GM21576 (cell line): ENCODE measurements around the gene PLXDC2.

ENCODE experiments used
- ATAC-seq: cut with Tn5 transposase; IDR thresholded peaks from one replicate; pipeline ENCODE4 v1.9.1; 2021; ENCODE audit warnings: mild to moderate bottlenecking, moderate library complexity; ENCODE audit not compliant: unreplicated experiment

The PLXDC2 gene

GRCh38 chr10:19815731-19816410 is 361 bp upstream of the PLXDC2 start:
- ATAC-seq = no peak

GRCh38 chr10:19817231-19817933 is 1.1 kb downstream of the PLXDC2 start:
- ATAC-seq = no peak

DNA sequence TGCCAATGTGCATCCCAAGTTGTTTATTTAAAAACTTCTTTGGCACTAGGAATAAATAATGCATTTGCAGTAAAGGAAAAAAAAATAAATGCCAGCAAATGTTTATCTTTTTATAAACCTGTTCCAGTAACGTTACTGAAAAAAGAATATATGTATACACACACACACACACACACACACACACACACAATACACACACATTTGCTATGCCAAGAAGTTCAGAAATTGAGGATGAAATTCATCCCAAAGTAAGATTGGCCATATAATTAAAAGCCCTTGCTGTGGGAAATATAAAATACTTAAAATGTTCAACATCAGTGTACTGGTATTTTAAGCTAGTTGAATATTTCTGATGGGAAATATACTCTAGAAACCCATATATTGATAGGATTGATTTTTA is 2.6 kb downstream of the PLXDC2 start:
- no peak for ATAC-seq

GRCh38 chr10:19819419-19820033 is 3.3 kb downstream of the PLXDC2 start:
- ATAC-seq = no peak

DNA sequence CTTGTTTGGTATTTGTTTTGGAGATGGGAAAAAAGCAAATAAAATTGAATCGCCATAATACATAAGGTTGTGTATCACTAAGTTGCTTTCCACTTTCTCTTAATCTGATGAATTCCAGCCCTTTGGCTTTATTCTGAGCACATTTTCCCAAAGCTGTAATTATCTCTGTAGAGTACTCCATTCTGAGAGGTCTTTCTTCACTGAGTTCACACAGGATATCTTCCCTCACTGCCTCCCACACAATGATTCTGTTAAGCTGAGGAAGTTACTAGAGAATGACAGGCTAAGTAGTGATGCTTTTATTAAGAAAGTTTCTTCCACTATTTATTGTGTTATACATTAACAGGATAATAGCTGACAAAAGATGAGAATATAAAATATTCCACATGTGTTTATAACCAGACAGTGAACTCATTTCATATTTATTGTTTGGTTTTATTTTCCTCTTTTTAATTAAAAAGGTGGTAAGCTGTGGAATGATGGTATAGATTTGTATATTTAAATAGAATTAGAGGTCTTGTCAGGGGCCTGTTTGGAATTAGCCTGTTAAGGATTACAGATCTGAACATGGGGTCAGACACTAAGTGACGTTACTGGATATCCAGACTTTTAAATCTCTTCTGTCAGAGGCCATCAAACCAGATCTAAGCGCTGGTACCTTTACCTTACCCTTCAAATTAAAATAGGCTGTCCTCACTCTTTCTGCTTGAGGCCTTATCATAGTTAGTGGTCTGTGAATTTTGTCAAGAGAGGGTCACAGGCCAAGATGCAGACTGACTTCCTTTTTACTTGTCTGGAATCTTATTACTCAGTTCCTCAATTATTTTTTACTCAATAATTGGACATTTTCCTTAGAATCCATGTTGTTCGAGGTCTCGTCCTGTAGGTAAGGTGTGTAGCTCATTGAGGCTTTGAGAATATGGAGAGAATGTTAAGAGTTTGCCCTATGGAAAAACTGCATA is 8.4 kb downstream of the PLXDC2 start:
- no peak for ATAC-seq

GRCh38 chr10:19825700-19826099 is 9.5 kb downstream of the PLXDC2 start:
- ATAC-seq = no peak

- ATAC-seq = no peak
Measured at GRCh38 chr10:19826712-19827111, 10.5 kb downstream of the PLXDC2 start.

DNA sequence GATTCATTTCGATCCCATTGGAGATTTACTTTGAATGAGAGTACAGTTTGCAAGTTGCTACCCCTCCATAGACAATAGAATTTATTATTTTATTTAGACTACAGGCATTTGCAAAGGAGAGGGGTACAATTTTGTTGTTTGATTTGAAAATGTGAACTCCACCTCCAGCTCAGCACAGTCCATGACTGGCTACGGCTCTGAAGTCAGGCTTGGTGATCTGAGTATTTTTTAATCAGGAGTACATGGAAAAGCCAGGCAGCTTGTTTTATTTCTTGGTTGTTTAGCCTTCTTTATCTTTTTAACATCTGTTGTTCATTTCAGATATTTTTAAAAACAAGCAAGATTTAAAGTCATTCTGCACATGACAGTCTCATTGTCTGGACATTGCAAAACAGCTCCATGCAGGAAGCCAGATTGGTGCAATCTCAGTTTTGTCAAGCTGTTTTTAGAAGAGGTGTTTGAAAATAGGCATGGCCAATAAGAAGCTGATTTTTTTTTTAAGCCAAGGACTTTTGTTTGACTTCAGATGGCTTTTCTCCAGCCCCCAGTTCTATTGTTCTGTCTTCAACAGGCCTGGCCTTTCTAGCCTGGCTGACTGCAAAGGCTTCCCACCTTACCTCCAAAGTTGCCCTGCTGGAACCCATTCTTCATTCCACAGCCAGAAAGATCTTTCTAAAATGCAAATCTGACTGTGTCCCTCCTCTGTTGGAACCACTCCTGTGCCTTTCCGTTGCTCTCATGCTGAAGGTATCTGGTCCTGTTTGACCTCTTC is 12.2 kb downstream of the PLXDC2 start:
- ATAC-seq = no peak

- no peak for ATAC-seq
Measured at GRCh38 chr10:19832699-19833098, 16.5 kb downstream of the PLXDC2 start.

- ATAC-seq = no peak
Measured at GRCh38 chr10:19833170-19833824, 17.1 kb downstream of the PLXDC2 start.

DNA sequence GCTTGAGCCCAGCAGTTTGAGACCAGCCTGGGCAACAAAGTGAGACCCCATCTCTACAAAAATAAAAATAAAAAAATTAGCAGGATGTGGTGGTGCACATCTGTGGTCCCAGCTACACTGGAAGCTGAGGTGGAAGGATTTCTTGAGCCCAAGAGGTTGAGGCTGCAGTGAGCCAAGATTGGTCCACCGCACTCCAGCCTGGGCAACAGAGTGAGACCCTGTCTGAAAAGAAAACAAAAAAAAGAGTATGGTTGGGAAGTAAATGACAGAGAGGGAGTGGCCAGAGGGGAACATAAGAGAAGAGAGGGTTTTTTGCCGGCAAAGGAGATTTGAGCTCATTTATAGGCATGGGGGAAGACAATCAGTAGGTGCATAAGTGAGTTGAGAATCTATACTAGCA is 19.7 kb downstream of the PLXDC2 start:
- no peak for ATAC-seq

DNA sequence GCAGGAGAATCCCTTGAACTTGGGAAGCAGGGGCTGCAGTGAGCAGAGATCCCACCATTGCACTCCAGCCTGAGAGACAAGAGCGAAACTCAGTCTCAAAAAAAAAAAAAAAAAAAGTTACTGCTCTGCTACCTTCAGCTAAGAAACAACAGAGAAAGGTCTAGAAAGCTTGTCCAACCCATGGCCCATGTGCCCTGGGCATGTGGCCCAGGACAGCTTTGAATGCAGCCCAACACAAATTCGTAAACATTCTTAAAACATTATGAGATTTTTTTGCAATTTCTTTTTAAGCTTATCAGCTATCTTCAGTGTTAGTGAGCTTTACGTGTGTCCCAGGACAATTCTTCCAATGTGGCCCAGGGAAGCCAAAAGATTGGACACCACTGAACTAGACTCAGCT is 22.9 kb downstream of the PLXDC2 start:
- ATAC-seq = no peak

DNA sequence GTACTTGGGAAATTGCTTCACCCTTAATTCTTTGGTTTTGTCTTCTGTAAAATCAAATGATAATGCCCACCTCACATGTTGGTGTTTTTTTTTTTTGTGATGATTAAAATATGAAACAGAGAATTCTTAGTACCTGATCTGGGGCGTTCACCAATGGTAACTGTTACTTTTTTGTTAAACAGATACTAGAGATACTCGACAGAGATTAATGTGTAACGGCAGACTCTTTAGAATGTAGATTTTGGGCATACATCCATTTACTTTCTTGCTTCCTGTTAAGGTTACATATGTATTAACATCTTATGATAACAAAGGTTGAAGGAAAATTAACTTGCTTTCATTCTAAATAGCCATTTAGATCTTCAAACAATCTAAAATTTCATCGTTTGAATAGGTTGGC is 23.3 kb downstream of the PLXDC2 start:
- no peak for ATAC-seq

DNA sequence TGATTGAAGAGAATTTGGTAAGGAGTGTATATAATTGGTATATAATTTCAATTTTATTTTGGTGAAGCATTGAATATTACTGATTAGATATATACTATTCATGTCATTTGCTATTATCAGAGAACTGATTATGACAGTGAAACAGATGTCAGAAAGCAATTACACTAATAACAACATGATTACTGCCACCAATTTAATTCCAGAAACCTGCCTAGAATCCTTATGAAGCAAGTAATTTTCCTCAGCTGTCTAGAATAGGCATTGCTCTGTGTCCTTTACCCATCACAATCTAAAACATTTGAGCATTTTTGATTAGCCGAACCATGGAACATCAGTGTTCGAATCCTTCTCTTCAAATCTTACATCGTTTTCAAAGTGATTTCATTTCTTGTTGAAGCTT is 24.5 kb downstream of the PLXDC2 start:
- ATAC-seq = no peak

GRCh38 chr10:19843487-19843886 is 27.3 kb downstream of the PLXDC2 start:
- no peak for ATAC-seq

- ATAC-seq = no peak
Measured at GRCh38 chr10:19845503-19846368, 29.5 kb downstream of the PLXDC2 start.

- no peak for ATAC-seq
Measured at GRCh38 chr10:19847321-19847720, 31.1 kb downstream of the PLXDC2 start.

DNA sequence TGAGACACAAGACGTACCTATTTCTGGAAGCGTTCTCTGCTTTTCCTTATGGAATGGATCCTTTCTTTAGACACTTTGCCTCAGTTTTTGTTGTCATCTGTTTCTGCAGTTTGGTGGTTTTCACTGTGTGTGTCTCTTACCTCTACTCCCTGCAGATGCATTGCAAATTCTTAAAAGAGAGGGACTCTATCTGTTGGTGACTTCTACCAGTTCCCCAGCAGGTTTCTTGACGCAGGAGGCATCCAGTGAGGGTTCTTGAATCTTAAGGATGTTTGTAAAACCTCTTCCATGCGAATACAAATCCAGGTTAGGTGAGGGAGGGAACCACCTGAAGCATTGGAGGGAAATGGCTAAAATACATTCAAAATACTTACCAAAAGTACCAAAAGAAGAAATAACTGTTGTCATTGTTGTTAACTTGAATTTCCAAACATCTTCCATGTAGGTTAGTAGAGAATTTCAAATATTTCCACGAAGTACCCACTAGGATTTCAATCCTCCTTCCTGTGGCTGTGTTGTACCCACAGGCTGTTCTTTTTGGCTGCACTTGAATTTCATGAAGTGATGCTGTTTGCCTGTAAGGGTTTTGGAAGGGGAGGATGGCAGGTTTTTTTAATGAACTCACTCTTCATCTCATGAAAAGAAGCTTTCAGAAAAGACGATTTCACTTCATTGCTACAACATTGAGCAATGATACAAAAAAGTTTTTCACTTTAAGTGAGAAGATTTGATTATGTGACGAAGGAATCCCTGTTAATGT is 32.2 kb downstream of the PLXDC2 start:
- no peak for ATAC-seq
